Kidney epithelial cell (primary cell): ENCODE data around the gene CDK1. TPM values are rescaled to one million over a fixed set of nuclear protein-coding genes. Genes with fewer than 3 reads are reported as not detected.

Source experiments
- DNase-seq: peaks from one replicate; pipeline ENCODE4 v3.0.0-alpha.2; 2010; ENCODE audit warnings: low read depth
- H3K27me3 ChIP-seq: 2 replicates; pipeline ENCODE4 v1.6.0; 2011; ENCODE audit warnings: low read length; ENCODE audit not compliant: control insufficient read depth, insufficient read depth
- H3K36me3 ChIP-seq: 2 replicates; pipeline ENCODE4 v1.5.1; 2011; ENCODE audit warnings: low read length; ENCODE audit not compliant: control insufficient read depth, insufficient read depth
- H3K4me3 ChIP-seq: 2 replicates; pipeline ENCODE4 v1.5.1; 2011; ENCODE audit warnings: low read depth, mild to moderate bottlenecking, control low read depth, low read length
- total RNA-seq: library from RNA; depleted of rRNA; stranded (reverse); fragments of >200 nt; gene quantifications from 2 replicates; pipeline ENCODE4 v1.2.3, GENCODE V29; 2015
- TF ChIP-seq, protein P1 (sequence below): IDR thresholded peaks from 2 replicates; pipeline ENCODE4 v1.5.1; 2011; ENCODE audit warnings: mild to moderate bottlenecking, moderate library complexity, low read length, control low read depth, inconsistent platforms; ENCODE audit not compliant: insufficient read depth, poor library complexity, severe bottlenecking

CDK1 gene
- total RNA-seq, 1 donor from 2014 or later, result 16.2 TPM

DNA sequence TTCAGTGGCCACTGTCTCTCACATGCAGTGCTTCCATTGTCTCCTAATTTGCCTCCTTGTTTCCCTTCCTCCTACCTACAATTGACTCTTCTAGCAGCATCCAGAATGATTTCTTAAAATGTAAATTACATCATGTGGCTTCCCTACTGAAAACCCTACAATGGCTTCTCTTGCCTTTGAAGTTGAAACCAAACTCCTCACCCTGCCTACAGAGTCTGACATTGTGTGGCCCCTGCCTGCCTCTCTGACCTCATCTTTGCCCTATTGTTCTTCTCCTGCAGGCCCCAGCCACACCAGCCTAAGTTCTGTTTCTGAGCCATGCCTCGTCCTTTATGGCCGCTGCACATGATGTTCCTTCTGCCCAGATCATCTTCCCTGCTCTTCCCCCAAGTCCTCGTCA lies 35.8 kb upstream of the CDK1 start:
- DNase-seq, result no peak
- H3K36me3 ChIP-seq, result no peaks in the 10 kb centered on the region
- TF ChIP-seq, protein P1, sequence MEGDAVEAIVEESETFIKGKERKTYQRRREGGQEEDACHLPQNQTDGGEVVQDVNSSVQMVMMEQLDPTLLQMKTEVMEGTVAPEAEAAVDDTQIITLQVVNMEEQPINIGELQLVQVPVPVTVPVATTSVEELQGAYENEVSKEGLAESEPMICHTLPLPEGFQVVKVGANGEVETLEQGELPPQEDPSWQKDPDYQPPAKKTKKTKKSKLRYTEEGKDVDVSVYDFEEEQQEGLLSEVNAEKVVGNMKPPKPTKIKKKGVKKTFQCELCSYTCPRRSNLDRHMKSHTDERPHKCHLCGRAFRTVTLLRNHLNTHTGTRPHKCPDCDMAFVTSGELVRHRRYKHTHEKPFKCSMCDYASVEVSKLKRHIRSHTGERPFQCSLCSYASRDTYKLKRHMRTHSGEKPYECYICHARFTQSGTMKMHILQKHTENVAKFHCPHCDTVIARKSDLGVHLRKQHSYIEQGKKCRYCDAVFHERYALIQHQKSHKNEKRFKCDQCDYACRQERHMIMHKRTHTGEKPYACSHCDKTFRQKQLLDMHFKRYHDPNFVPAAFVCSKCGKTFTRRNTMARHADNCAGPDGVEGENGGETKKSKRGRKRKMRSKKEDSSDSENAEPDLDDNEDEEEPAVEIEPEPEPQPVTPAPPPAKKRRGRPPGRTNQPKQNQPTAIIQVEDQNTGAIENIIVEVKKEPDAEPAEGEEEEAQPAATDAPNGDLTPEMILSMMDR, result no peak
- H3K27me3 ChIP-seq, result no peaks in the 10 kb centered on the region
- H3K4me3 ChIP-seq, result no peak overlapping the region

DNA sequence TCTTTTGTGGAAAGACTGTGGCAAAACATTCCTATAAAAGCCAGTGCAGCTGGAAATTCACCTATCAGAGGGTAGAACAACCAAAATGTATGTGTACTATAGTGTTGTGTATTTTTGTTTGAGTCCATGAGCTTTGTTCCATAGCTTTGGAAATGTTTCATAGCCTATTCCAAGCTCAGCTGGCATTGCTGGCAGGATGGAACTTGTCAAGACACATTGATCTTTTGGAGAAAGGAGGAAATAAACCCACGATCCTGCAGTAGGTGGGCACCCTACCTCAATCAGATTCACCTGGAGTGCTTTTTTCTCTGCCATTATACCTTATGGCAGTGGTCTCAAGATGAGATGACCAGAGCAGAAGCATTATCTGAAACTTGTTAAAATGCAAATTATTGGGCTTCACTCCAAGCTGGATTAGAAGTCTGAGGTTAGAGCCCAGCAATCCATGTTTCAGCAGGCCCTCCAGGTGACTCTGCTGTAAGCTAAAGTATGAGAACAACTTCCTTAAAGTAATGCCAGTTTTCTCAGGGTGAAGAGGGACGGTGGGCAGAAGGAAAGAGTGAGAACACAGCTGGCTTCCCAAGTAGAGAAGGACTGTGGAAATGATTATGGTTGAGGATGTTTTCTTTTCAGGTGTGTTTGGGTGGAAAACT lies 30.3 kb upstream of the CDK1 start:
- H3K4me3 ChIP-seq, result no peak overlapping the region
- no peaks in the 10 kb centered on the region for H3K27me3 ChIP-seq
- TF ChIP-seq, protein P1, result no peak
- DNase-seq, result no peak
- H3K36me3 ChIP-seq, result no peaks in the 10 kb centered on the region

DNA sequence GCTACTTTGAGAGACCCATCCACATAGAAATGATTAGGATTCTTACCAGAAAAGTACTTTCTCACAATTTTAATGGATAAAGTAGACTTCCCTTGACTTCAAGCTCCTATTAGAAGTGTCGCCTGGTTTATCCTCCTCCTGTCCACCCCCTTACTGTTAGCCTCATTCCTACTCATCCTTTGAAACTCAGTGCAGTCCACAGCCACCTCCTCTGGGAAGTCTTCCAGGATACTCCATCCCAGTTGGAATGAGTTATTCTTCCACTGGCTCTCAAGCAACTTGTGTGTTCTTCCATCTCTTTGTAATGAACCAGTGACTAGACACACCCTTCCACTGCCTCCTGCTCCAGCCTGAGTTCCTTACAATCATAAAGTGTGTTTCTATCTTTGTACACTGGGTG lies 25.1 kb upstream of the CDK1 start:
- DNase-seq, result no peak
- Histone ChIP-seq H3K4me3 (no peak overlapping the region), H3K27me3 (no peaks in the 10 kb centered on the region), H3K36me3 (no peaks in the 10 kb centered on the region)
- TF ChIP-seq, protein P1, result no peak

DNA sequence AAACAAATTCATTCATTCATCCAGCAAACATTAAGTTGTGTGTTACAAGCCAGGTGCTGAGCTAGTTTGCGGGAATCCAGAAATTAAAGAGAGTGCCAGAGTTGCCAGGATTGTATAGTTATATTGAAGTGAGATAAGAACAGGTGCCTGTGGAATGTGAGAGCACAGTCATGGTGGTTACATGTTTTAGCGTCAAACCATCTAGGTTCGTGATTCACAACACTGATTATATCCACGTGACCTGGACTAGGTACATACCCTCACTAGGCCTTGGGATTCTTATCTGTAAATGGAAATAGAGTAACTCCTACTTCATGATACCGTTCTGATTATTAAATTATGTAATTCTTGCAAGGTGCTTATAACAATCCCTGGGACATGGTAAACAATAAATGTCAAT lies 24.5 kb upstream of the CDK1 start:
- Histone ChIP-seq H3K4me3 (no peak overlapping the region), H3K36me3 (no peaks in the 10 kb centered on the region), H3K27me3 (no peaks in the 10 kb centered on the region)
- TF ChIP-seq, protein P1, result no peak
- DNase-seq, result no peak

DNA sequence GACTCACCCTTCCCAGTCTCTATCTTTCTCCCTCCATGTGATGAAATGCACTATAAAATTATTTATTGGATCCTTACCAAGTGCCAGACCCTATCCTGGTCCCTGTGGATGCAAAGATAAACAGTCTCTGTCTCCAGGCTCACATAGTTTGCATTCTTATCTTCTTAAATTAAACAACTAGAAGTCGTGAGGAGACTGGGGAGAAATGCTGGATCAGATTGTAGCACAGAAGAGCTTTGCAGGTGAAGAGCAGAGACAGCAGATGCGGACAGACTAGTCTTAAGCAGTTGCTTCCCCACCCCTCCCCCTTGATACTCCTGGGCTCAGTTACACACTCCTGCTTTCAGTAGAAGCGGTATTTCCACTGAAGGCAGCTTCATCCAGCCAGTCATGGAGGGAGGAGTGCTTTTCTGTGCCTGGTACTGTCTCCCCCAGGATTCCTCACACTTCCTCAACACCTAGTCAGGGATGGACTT lies 20.8 kb upstream of the CDK1 start:
- Histone ChIP-seq H3K4me3 (no peak overlapping the region), H3K36me3 (no peaks in the 10 kb centered on the region), H3K27me3 (no peaks in the 10 kb centered on the region)
- TF ChIP-seq, protein P1, result no peak
- no peak for DNase-seq

DNA sequence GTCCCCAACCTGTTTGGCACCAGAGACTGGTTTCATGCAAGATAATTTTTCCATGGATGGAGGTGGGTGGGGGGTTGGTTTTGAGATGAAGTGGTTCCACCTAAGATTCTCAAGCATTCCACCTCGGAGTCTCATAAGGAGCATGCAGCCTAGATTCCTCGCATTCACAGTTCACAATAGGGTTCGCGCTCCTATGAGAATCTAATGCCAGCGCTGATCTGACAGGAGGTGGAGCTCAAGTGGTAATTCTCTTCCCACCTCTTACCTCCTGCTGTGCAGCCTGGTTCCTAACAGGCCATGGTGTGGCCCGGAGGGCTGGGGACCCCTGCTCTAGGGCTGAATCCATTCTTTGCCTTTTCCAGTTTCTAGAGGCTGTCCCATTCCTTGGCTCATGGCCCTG lies 19.1 kb upstream of the CDK1 start:
- H3K27me3 ChIP-seq, result no peaks in the 10 kb centered on the region
- DNase-seq, result no peak
- H3K4me3 ChIP-seq, result no peak overlapping the region
- TF ChIP-seq, protein P1, result no peak
- H3K36me3 ChIP-seq, result no peaks in the 10 kb centered on the region
